Body of pancreas (tissue), 4 donors: ENCODE measurements around the gene PRC1. TPM values are rescaled to one million over a fixed set of nuclear protein-coding genes. Genes with fewer than 3 reads are reported as not detected.
A peak's percentile ranks its signal among the peaks of the same experiment; 100 is the strongest.

Experiments used
- ATAC-seq: fragments of 150-250 bp; one replicate; pipeline ENCODE4 v1.9.1; 2016
- DNase-seq, 4 donors: peaks; one replicate each; pipeline ENCODE4 v3.0.0-alpha.2; 2019
- H3K27ac ChIP-seq, 4 donors: fragments of 200-600 bp; sonication (generic); 1 replicate in 3 of 4; 2 replicates in 1 of 4; pipeline versions ENCODE4 v1.5.1 to v1.6.1; 2016 to 2019; ENCODE audit warnings: mild to moderate bottlenecking in 1 of 4, mixed read lengths in 1 of 4, moderate library complexity in 1 of 4
- H3K27me3 ChIP-seq, 2 donors: fragments of 200-600 bp; sonication (generic); one replicate each; pipeline ENCODE4 v1.6.0; 2016; ENCODE audit warnings: mild to moderate bottlenecking in 1 of 2
- H3K36me3 ChIP-seq, 2 donors: fragments of 200-600 bp; sonication (generic); replicated peaks in 1 of 2; 2 replicates each; pipeline ENCODE4 v1.5.1; 2016; ENCODE audit warnings: low read depth in 2 of 2; ENCODE audit not compliant: insufficient read depth in 1 of 2
- H3K4me1 ChIP-seq: fragments of 200-600 bp; sonication (generic); one replicate; pipeline ENCODE4 v1.6.0; 2016
- H3K4me3 ChIP-seq, 2 donors: fragments of 200-600 bp; sonication (generic); 1 replicate in 1 of 2; 2 replicates in 1 of 2; pipeline ENCODE4 v1.5.1; 2016 to 2019
- H3K9me3 ChIP-seq, 3 donors: fragments of 200-600 bp; sonication (generic); 1 replicate in 2 of 3; 2 replicates in 1 of 3; pipeline ENCODE4 v1.5.1; 2016
- POLR2A ChIP-seq, 3 donors: fragments of 450-650 bp; IDR thresholded peaks; one replicate each; pipeline ENCODE4 v1.6.1; 2016; ENCODE audit warnings: antibody characterized with exemption in 3 of 3, mild to moderate bottlenecking in 2 of 3
- WGBS, 2 donors: methylation state at CpG; one replicate each; pipeline ENCODE4 v1.1.5; 2017; 5-methylcytosine and 5-hydroxymethylcytosine counted together
- intact Hi-C: fragments of 100-400 bp; cut with DNase I; formaldehyde crosslinking; loops from one replicate; pipeline ENCODE4 v1.15.1; 2023
- total RNA-seq, 2 donors: library from RNA; depleted of rRNA; stranded (reverse); fragments of >200 nt; gene quantifications; one replicate each; pipeline ENCODE4 v1.1.0, GENCODE V29; 2016
- TF ChIP-seq, protein P1 (sequence below), 7 experiments: fragments of 450-650 bp in 4 of 7; fragments of 200-600 bp in 3 of 7; sonication (generic) in 3 of 7; IDR thresholded peaks; one replicate each; pipeline ENCODE4 v1.5.1; 2016 to 2019; ENCODE audit warnings: antibody characterized with exemption in 7 of 7

Gene PRC1
- total RNA-seq, 2 donors from 2014 or later: 9.1 to 11.5 TPM

DNA sequence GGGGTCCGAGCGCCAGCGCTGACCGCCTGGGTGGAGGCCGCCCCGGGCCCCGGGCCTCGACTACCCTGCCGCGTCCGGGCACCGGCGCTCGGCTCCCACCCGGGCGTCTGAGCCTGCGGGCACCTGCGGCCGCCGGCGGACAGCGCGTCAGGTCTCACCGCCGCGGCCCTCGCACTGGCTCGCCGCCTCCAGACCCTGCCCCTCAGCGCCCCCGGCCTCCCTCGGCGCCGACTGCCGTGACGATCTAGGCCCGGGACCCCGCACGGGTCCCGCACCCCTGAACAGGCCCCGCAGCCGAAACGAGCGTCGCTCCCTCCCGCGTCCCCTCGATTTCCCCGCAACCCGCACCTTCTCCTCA lies 297 bp downstream of the PRC1 start:
- Histone ChIP-seq H3K36me3 (peaks cover 0 to 4% of the 10 kb centered on the region in 2 donors), H3K4me1 (peaks cover 17% of the 10 kb centered on the region), H3K27me3 (no peaks in the 10 kb centered on the region), H3K4me3 (peak overlapping the region; percentile 35 to 41), H3K27ac (peak overlapping the region; percentile 70 to 91 (median 86)), H3K9me3 (no peaks in the 10 kb centered on the region)
- TF ChIP-seq, protein P1, sequence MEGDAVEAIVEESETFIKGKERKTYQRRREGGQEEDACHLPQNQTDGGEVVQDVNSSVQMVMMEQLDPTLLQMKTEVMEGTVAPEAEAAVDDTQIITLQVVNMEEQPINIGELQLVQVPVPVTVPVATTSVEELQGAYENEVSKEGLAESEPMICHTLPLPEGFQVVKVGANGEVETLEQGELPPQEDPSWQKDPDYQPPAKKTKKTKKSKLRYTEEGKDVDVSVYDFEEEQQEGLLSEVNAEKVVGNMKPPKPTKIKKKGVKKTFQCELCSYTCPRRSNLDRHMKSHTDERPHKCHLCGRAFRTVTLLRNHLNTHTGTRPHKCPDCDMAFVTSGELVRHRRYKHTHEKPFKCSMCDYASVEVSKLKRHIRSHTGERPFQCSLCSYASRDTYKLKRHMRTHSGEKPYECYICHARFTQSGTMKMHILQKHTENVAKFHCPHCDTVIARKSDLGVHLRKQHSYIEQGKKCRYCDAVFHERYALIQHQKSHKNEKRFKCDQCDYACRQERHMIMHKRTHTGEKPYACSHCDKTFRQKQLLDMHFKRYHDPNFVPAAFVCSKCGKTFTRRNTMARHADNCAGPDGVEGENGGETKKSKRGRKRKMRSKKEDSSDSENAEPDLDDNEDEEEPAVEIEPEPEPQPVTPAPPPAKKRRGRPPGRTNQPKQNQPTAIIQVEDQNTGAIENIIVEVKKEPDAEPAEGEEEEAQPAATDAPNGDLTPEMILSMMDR (IDR thresholded peaks at IDR 0.05): no peak
- TF ChIP-seq POLR2A (IDR thresholded peaks at IDR 0.05): no peak
- ATAC-seq: peak; percentile 37
- WGBS, 2 donors: 0 to 1% methylated on average over 8 to 23 of the region's 50 CpGs
- intact Hi-C loops: no loop called here
- DNase-seq: peak in 3 of 4 donors; percentile 10 to 41 (median 31)

DNA sequence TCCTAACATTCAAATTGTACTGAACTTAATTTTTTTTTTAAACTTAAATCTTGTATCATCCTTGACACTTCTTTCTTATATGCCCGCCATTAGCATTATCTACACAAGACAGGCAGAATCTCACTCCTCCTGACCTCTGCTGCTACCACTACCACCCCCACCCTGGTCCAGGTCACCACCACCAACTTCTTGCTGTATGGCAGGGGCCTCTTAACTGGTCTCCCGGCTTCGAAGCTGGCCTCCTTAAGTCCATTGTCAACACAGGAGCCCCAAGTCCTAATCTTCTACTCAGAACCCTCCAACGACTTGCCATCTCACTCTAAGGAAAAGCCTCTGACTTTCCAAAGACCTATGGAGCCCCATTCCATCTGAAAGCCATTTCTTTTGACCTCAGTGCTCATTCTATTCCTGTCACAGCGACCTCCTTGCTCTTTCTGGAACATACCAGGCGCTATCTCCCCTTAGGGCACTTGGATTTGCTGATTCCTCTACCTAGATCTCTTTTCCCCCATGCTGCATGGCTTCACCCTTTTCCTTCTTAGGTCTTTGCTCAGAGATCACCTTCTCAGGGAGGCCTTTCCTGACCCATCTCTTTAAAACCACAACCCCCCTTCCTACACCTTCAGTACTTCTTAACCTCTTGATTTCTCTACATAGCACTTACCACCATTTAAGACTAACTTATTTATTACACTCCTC lies 2.6 kb downstream of the PRC1 start:
- Histone ChIP-seq H3K4me1 (peaks cover 22% of the 10 kb centered on the region), H3K4me3 (no peak overlapping the region), H3K27me3 (no peaks in the 10 kb centered on the region), H3K27ac (peak overlapping the region in 2 of 4 donors; percentile 91), H3K36me3 (no peaks in the 10 kb centered on the region), H3K9me3 (no peaks in the 10 kb centered on the region)
- 87 to 91% methylated on average over 6 of the region's 6 CpGs for WGBS, 2 donors
- DNase-seq: no peak
- TF ChIP-seq, protein P1 (IDR thresholded peaks at IDR 0.05): no peak
- no peak for TF ChIP-seq POLR2A (IDR thresholded peaks at IDR 0.05)
- no peak for ATAC-seq
- intact Hi-C loops: no loop called here

DNA sequence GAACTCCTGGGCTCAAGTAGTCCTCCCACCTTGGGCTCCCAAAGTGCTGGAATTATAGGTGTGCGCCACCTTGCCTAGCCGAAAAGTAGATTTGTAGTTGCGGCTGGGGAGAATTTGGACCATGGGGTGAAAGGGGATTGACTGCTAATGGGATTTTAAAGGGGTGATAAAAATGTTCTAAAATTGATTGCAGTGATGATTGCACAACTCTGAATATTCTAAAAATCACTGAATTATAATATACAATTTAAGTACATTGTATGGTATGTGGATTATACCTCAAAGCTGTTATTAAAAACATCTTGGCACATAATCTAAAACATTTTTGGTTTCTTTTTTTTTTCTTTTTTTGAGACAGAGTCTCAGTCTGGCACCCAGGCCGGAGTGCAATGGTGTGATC lies 3.9 kb downstream of the PRC1 start:
- 97 to 98% methylated on average over 4 of the region's 4 CpGs for WGBS, 2 donors
- ATAC-seq (no peak), DNase-seq (no peak)
- no peak for TF ChIP-seq POLR2A (IDR thresholded peaks at IDR 0.05)
- TF ChIP-seq, protein P1 (IDR thresholded peaks at IDR 0.05): no peak
- intact Hi-C loops: no loop called here
- Histone ChIP-seq H3K4me1 (peaks cover 22% of the 10 kb centered on the region), H3K4me3 (no peak overlapping the region), H3K9me3 (no peaks in the 10 kb centered on the region), H3K27ac (no peak overlapping the region), H3K36me3 (no peaks in the 10 kb centered on the region), H3K27me3 (no peaks in the 10 kb centered on the region)

DNA sequence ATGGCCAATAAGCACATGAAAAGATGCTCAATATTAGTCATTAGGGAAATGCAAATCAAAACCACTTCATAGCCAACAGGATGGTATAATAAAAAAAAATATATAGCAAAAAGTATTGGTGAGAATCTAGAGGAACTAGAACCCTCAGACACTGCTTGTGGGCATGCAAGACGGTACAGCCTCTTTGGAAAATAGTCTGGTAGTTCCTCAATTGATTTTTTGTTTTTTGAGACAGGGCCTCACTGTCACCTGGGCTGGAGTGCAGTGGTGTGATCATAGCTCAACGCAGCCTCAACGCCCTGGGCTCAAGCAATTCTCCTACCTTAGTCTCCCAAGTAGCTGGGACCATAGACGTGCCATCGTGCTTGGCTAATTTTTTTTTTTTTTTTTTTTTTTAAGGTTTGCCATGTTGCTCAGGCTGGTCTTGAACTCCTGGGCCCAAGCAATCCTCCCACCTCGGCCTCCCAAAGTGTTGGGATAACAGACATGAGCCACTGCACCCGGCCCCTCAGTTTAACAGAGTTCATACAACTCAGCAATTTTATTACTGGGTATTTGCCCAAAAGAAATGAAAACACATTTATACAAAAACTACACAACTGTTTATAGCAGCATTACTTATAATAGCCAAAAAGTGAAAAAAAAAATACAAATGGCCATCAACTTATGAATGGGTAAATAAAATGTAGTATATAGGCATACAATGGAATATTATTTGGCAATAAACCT lies 5.1 kb downstream of the PRC1 start:
- TF ChIP-seq POLR2A (IDR thresholded peaks at IDR 0.05): no peak
- TF ChIP-seq, protein P1 (IDR thresholded peaks at IDR 0.05): no peak
- Histone ChIP-seq H3K36me3 (no peaks in the 10 kb centered on the region), H3K27me3 (no peaks in the 10 kb centered on the region), H3K27ac (no peak overlapping the region), H3K4me3 (no peak overlapping the region), H3K4me1 (peaks cover 16% of the 10 kb centered on the region), H3K9me3 (no peaks in the 10 kb centered on the region)
- DNase-seq (no peak), ATAC-seq (no peak)
- 83 to 90% methylated on average over 7 of the region's 7 CpGs for WGBS, 2 donors
- intact Hi-C loops: no loop called here
